ENCODE results near the gene FSTL4.
"Not testable (repeated sequence)": the region's sequence is repeated elsewhere in the genome, so short reads cannot be mapped to it uniquely, and the experiment has no call there.

Gene FSTL4

DNA sequence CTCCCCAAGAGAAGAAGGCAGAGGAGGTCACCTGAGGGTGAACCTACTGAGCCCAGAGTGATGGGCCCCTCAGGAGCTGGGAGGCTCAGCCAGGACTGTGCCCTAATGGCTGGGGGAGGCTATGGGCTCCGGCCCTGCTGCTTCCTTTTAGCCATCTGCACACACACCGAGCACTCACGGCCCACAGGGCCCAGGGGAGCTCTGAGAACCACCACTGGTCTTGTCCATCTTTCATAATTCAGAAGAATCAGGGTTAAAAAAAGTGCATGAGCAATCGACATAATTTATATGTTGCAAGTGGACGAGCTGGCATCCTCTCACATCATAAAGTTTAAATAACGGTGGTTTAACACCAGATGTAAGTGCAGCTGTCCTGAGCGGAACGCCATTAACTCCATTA lies 162.1 kb downstream of the FSTL4 start:
- no peak for DNase-seq

DNA sequence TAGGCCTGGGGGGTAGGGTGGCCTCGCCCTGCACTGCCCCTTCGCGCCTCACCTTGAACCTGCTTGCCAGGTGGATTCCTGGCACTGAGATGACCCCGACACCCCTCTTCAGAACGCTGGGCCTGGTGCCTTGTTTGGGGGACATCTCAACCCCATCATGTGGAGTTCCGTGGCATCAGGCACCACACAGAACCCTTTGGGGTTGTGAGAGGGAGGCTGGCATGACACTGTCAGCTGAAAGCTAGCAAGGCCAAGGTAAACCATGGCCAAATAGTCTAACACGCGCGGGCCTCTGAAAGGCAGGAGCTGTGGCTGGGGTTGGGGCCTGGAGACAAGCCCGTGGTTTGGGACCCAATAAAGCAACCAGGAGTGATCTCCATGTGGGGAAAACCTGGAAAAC lies 163.2 kb downstream of the FSTL4 start:
- DNase-seq: no peak

DNA sequence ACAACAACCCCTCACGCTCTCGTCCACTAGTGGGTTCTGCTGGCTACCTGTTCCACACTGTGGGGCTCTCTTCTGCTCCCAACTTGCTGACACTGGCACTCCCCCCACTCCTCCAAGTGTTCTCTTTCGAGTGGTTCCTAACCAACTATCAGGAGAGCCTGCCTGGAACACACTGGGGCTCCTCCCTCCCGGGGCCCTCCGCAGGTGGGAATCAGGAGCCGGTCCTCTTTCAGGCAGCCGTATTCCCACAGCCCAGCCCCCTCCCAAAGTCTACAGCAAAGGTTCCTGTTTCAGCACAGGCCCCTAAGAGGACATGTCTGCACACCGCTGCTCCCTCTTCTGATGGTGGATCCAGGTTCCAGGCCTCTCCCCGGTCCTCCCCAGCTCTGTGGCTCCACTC lies 165.9 kb downstream of the FSTL4 start:
- no peak for DNase-seq

DNA sequence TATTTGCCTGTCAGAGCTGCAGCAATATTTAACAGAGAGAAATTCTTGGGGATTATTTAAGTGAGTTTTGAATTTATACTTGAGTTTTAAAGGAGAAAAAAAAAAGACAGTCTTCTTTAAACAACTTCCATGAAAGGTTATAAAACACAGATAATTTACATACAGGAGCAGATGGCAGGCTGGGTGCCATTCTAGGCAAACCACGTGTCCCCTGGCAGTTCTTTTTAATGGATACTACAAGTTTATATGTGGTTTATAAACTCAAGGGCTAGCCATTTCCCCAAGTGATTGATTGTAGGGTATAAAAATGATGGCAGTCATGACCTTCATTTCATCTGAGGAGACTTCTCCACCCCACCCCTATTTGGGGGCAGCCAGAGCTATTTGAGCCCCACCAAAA lies 166.6 kb downstream of the FSTL4 start:
- no peak for DNase-seq

DNA sequence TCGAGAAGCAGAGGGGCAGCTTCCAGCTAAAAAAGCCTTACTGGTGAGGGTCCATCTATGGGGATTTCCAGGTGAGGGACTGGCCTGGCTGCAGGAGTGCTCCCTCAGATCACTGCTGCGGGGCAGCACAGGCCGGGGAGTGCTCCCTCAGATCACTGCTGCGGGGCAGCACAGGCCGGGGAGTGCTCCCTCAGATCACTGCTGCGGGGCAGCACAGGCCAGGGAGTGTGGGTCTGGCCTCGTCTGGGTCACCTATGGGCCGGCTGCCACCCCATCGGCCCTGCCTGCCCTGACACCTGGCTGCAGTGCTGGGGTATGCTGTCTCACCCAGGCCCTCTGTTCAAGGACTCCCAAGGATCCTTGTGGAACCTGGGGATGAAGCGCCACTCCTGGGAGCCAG lies 167.1 kb downstream of the FSTL4 start:
- not testable (repeated sequence) for DNase-seq

DNA sequence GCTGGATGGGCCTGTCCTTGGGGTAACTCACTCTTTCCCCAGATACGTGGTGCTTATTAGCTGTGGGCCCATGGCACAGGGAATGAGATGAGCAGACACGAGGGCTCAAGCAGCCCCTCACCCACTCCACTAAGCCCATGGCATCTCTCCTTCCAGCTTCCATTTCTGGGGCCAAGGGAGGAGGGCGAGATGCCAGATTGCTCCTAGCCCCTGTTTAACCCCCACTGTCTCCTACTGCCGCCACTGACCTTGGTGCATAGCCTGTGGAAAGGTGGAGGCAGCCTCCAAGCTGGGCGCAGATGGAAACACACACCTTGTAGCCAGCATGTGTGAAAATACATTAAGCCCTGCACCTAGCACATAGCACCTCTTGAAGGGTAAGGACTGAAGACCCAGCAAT lies 167.6 kb downstream of the FSTL4 start:
- no peak for DNase-seq

DNA sequence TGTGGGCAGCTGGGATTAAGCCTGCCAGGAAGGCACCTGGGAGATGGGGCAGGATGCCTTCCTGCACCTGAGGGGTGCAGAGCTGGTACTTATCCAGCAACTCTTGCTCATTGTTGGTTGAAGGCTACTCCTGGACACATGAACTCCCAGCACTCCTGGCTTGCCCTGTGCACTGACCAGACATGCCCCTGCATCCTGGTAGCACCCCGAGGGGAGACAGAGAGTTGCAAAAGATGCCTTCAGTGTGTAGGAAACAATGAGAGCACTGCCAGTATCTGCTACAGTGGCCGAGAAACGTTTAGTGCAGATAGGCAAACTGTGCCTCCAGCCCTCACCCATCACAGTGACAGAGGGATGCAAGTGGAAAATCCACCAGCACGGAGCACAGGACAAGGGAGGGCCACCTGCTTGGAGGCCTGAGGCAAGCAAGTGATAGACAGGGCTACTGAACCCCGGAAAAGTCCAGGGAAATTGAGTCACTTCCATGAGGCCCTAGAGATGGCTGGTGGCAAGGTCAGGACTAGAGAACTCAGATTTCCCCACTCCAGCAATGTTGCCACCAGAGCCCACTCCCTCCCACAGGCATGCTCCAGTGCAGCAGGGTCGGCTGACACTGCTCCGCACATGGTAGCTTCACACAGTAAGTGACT lies 171.1 kb downstream of the FSTL4 start:
- no peak for DNase-seq

DNA sequence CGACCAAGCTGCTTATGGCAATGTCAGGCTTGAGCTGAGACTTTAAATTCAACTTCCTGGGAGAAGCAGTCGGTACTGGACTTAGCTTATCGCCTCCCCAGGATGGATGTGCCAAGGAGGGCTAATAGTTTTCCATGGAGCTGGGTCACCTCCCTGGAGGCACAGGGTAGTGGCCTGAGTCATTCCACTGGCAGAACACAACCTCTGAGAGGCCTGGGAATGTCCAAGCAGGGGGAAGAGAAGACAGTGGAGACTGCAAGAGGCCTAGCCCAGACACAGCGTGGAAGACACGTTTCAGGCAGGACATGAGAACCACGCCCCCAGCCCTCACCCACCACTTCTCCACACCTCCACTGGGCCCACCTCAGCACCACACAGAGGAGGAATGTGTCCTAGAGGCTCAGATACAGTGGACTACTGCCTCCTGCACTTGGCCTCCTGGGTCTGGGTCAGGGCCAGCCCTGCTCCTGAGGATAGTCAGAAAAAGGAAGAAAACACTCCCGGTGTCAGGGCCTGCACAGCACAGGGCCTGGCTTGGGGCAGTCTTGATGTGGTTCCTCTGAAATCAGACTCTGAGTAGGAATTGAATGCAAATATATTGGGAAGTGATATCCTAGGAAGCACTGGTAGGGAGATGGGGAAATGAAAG lies 171.8 kb downstream of the FSTL4 start:
- no peak for DNase-seq

DNA sequence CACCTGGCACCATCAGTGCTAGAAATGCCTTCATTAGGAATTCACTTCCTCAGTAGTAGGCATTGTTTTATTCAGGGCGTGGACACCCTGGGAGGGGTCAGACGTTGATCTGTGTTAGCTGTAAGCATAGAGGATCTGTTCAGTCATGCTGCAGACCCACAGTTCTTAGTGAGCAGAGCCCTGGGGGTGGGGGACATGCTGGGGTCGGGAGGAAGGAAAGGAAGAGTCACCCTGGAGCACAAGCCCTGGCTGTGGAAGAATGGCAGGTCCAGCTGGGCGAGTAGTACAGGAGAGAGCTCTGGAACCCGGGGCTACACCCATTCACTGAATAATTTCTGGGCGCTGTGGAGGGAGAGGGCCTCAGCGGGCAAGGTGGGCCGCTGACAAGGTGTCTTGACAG lies 172.5 kb downstream of the FSTL4 start:
- no peak for DNase-seq

DNA sequence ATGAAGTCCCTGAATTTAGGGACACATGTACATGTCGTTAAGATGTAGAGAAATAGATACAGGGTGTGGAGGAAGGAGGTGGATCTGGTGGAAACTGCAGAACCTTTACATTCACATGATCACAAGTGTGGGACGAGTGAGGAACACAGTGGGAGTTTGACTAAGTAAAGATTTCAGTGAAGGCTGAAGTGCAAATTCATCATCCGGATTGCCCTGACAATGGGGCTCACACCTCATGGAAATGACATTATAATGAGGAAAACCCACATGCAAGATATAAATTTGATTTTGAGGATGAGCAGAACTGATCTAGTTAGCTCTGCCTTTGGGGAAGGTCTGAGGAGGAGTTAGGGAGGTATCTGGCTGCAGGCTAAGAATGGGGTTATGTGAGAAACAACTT lies 173.9 kb downstream of the FSTL4 start:
- DNase-seq: no peak

DNA sequence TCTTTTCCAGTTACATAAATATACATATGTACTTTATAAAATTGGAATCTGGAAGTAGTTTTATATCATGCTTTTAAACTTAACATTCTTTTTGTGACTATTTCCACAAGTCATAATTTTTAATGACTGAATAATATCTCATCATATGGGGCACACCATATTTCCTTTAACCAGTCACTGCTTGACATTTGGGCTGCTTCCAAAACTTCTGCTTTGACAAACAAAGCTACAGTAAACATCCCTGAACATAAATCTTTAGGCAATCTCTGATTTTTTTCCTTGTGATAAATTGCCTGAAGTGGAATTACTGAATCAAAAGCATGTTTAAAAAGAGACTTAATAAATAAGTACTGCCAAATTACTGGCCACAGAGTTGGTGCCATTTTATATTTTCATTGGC lies 178.0 kb downstream of the FSTL4 start:
- DNase-seq: no peak

DNA sequence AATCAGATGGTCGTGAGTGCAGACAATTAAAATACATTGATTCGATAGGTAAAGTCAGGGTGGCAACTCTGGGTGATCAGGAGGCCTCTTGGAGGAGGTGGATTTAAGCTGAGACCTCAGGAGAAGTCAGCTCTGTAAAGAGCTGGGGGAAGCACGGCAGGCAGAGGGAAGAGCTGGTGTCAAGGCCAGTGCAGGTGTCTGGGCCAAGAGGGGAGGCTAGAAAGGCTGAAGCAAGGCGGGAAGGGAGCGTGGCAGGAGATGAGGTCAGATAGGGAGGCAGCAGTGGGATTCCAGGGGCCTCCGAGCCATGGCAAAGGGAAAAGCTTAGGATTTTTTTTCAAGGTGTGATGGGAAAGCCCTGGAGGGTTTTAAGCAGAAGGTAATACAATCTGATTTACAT lies 178.7 kb downstream of the FSTL4 start:
- no peak for DNase-seq

DNA sequence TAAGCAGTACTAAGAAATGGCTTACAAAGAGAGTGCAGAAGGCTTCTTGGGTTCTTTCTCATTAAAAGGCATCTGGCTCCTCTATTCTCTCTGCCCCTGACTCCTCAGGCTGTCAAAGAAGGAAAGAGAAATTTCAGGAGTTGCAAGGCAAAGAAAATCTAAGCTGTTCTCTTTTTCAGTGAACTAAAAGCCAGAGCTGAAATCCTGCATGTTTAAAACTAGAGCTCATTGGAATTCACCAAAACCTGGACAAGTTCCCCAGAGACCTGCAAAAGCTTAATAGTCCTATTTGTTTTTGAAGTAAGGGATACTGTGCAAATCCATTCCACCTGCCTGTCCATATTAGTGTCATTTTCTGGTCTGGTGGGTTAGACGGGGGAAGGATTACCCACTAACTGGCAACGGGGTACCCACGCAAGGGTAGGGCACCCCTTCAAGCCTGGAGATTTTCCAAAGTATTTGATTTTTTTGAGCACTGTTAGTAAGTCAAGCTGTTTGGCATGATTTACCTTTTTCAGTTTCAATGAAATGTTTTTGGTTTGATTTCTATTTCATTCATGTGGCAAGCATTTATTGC lies 179.3 kb downstream of the FSTL4 start:
- DNase-seq: no peak

DNA sequence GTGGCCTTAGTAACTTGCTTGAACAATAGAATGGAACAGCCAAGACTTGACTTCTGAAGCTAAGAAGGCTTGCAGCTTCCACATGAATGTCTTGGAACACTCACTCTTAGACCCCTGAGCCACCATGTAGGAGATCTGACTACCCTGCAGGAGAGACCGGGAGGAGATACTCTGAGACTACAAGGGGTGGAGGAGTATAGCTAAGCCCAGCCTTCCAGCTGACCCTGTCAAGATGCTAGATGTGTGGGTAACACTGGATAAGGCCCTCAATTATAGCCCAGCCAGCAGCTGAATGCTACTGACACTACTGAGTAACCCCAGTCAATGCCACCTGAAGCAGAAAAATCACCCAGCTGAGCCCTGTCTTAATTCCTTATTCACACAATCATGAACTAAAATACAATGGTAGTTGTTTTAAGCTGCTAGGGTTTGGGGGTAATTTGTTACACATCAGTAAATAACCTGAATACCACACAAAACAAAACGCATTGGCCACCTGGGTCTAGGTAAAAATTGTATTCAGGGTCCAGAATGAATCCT lies 180.9 kb downstream of the FSTL4 start:
- no peak for DNase-seq

DNA sequence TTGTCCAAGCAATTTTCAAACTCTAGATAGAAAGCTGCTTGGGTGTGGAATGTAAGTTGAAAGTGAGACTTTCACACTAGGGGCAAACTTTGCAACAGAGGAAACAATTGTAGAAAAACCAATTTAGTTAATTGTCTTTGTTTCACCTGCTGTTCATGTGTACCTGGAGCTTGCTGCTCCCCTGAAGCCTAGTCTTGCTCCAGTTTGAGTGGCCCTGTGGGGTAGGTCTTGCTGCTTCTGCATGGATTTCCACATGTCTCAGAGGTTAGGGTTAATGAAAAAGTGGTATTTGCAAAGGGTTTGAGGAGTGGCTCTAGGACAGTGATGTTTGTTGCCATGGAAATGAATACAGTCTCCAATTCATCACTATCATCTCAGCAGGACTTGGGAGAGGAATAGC lies 182.2 kb downstream of the FSTL4 start:
- DNase-seq: no peak

DNA sequence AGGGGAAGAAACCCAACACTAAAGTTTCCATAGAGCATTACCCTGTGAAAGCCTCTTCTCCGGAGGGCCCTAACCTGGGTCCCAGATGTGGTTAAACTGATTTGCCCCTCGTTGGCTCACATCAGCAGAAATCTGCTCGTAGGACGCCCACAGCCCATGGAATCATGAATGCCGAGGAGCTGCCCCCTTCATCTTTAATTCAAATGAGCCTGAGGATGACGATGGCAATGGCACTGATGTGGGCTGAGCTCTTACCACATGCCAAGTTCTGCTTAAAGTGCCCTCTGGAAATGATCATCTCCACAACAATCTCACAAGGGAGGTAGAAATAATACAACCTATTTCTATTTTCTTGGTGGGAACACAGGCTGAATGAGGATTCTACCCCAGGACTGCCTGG lies 183.3 kb downstream of the FSTL4 start:
- no peak for DNase-seq

DNA sequence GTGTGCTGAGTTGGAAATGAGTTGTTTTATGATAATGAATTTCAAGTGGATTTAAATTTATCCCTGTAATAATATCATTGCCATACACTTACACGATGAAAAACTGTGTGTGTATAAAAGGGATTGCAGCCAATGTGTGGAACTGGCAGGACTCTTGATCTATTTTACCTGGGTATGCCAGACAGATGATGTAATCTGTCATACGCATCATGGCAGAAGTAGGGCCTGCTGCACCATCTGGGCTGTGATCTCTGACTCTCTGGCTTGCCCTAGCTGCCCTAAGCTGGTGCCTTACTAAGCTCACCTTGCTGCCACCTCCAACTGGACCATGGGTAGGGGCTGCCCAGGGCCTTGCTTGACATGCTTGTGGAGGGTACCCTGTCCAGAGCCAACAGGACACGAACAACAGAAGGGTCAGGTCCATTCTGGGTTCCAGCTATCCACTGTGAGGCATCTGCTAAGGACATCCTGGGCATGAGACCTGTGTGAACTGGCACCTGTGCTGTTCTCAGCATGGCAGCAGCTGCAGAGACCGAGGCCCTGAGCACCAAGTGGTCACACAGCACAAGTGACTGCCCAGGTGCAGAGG lies 184.2 kb downstream of the FSTL4 start:
- no peak for DNase-seq

DNA sequence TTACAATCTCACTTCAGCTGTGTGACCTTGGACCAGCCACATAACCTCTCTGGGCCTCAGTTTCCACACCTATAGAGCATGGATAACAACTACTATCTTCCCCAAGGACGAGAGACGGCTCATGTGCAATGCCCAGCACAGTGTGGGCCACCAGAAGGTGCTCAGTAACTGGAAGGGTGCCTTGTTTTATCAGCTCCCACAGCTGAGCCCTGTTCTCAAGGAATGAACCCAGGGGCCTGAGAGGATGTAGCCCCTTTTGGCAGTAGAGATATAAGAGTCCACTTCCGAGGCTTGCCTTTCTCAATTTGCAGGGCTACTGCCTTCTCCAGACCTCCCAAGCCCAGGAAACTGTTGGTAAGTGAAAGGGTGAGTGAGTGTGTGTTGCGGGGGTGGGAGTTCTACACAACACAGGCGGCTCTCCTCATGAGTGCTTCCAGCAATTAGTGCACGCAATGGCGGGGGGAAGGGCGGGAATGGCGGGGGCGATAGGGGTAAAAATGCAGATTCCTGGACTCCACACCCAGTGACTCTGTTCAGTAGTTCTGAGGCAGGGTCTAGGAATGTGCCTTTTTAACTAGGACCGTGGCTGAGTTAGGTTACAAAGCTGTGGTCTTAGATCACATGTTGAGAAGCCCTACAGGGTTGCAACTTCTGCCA lies 185.1 kb downstream of the FSTL4 start:
- no peak for DNase-seq

DNA sequence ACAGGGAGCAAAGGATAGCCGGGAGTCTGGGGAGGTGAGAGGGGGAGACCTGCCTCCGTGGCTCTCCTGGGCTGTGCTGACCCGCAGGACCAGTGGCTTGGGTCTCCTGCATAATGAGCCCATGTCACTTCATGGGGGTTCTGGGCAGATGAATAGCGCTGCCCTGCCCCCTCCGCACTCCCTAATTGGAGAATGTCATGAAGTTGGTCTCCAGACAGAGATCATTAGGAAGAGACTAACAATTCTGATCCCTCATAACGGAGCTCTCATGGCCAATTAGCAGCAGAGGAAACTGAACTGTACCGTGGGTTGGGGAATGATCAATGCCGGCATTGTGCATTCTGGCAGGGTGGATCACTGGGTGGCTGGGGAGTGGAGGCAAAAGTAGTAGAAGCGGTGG lies 186.1 kb downstream of the FSTL4 start:
- no peak for DNase-seq

DNA sequence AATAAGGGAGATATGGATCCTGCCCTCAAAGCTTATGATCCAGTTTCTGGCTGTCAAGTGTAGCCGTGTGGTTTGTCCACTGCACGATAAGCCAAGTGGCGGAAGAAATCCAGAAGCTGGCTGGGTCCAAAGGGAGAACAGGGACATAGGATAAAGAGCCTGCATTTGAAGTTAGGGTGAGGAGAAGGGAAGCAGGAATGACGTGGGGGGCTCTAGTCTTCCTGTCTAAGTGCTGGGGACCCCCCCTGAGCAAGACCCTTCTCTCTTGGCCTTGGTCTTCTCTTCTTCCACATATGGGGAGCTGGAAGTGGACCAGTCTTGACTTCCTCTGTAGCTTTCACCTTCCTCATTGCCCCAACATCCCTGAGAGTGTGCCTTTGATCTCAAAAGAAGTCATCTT lies 186.6 kb downstream of the FSTL4 start:
- DNase-seq: no peak

DNA sequence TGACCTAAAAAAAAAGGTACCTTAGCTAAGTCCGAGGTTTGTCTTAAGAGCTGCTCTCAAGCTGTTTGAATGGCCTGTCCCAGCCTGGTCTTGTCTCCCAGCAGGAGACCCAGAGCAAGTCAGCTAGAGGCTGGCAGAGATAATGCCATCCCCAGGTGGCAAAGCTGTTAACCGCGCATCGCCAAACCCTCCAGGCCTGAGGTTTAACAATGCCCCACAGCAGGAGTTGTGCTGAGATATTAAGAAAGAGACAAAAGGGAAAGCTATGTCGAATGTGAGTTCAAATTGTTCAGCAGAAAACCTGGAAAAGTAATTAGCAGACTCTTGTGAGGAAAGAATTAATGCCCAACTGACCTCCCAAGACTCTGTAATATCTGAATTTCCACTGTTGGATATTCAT lies 187.1 kb downstream of the FSTL4 start:
- no peak for DNase-seq

DNA sequence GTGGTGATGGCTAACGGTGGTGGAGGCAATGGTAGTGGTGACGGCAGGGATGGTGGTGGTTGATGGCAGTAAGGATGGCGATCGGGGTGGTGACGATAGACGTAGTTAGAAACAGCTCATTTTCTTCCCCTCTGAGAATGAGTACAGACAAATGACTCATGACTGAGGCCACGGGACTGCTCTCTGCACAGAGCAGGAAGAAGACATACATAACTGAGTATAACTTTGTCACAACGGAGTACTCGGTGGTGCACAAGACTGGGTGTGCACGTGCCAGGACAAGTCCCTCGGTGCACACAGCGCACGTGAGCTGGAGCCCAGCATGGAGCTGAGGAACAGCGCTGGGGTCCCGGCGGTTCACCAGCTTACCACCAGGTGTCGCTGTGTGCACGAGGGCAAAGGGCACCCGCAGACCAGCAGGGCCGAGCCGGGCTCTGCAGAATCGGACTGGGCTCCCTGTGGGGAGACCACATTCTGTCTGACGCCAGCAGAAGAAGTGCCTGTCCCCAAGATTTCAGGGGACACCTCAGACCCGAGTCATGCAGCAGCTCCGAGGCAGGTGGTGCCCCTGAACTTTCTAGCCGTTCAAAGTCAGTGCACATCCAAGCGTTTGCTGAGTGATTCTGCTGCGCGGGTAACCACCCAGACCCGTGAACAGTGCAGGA lies 188.6 kb downstream of the FSTL4 start:
- peak; percentile 48 for DNase-seq

DNA sequence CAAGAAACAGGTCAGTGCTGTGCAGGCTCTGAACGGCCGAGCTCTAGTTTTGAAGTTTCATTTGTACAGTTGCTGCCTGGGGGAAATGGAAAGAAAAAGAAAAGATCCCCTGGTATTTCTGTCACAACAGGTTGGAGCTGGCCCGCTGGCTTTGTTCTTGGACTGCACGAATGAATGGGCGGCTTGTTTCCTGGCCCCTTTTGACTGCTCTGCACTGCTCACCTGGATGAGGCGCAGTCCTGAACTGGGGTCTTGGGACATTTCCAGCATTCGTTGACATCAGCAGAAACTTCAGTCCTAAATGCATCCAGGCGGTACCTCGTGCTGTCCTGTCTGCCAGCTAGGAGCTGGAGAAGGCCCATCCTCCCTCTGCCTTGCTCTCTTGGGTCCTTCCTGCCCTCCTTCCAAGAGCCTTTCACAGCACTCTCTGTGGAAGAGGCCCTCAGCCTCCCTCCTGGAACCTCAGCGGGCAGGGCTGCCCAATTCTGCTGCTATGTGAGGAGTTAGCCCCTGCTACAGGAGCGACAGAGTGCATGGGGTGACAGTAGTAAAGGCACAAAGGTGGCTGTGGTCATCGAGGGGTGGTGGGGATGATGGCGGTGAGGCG lies 189.2 kb downstream of the FSTL4 start:
- DNase-seq: no peak

All from stimulated activated naive CD4-positive, alpha-beta T cell treated with Interleukin-2 at 50 U/mL for 16 hours (primary cell).